Astrocyte (in vitro differentiated cells and primary cell): ENCODE measurements around the gene NIPBL. TPM values are rescaled to one million over a fixed set of nuclear protein-coding genes. Genes with fewer than 3 reads are reported as not detected.

Experiments
- DNase-seq: peaks from one replicate; pipeline ENCODE4 v3.0.0-alpha.2; 2010; ENCODE audit warnings: low read depth
- FAIRE-seq: peaks from 2 replicates; lab custom pipeline; 2011; peaks lifted over from hg19 to GRCh38; lab: Jason Lieb, UNC
- H2AFZ ChIP-seq: 2 replicates; pipeline ENCODE4 v1.6.0; 2012; ENCODE audit warnings: low read depth, low read length, inconsistent platforms
- H3K27ac ChIP-seq: 2 replicates; pipeline ENCODE4 v1.5.1; 2011; ENCODE audit warnings: low read depth, low read length, inconsistent platforms
- H3K27me3 ChIP-seq: 2 replicates; pipeline ENCODE4 v1.6.0; 2011; ENCODE audit warnings: low read length, inconsistent platforms; ENCODE audit not compliant: insufficient read depth
- H3K36me3 ChIP-seq: 2 replicates; pipeline ENCODE4 v1.5.1; 2011; ENCODE audit warnings: low read length, inconsistent platforms; ENCODE audit not compliant: insufficient read depth
- H3K4me1 ChIP-seq: 2 replicates; pipeline ENCODE4 v1.5.1; 2011; ENCODE audit warnings: low read length, inconsistent platforms; ENCODE audit not compliant: insufficient read depth
- H3K4me2 ChIP-seq: 2 replicates; pipeline ENCODE4 v1.6.0; 2012; ENCODE audit warnings: low read length, inconsistent platforms
- H3K4me3 ChIP-seq: 2 replicates; pipeline ENCODE4 v1.5.1; 2011; ENCODE audit warnings: low read depth, mild to moderate bottlenecking, low read length, inconsistent platforms; ENCODE audit not compliant: insufficient read depth
- H3K79me2 ChIP-seq: 2 replicates; pipeline ENCODE4 v1.6.0; 2012; ENCODE audit warnings: mild to moderate bottlenecking, low read length, inconsistent platforms; ENCODE audit not compliant: insufficient read depth
- H3K9ac ChIP-seq: 2 replicates; pipeline ENCODE4 v1.6.0; 2012; ENCODE audit warnings: mild to moderate bottlenecking, low read length, inconsistent platforms
- H3K9me3 ChIP-seq: 2 replicates; pipeline ENCODE4 v1.5.1; 2012; ENCODE audit warnings: low read depth, mild to moderate bottlenecking, low read length, inconsistent platforms; ENCODE audit not compliant: insufficient read depth
- H4K20me1 ChIP-seq: 2 replicates; pipeline ENCODE4 v1.6.0; 2012; ENCODE audit warnings: low read length, inconsistent platforms; ENCODE audit not compliant: insufficient read depth
- H3K27ac Mint-ChIP-seq: one replicate; pipeline ENCODE4 v1.8.0; 2021; ENCODE audit warnings: mild to moderate bottlenecking, mixed read lengths; ENCODE audit not compliant: unreplicated experiment
- H3K27me3 Mint-ChIP-seq: one replicate; pipeline ENCODE4 v1.8.0; 2021; ENCODE audit warnings: low read depth, mixed read lengths; ENCODE audit not compliant: unreplicated experiment
- H3K36me3 Mint-ChIP-seq: one replicate; pipeline ENCODE4 v1.8.0; 2021; ENCODE audit warnings: low read depth, mixed read lengths; ENCODE audit not compliant: unreplicated experiment
- H3K4me1 Mint-ChIP-seq: one replicate; pipeline ENCODE4 v1.8.0; 2021; ENCODE audit warnings: low read depth, mixed read lengths; ENCODE audit not compliant: unreplicated experiment
- H3K4me3 Mint-ChIP-seq: one replicate; pipeline ENCODE4 v1.8.0; 2021; ENCODE audit warnings: mild to moderate bottlenecking, moderate library complexity, mixed read lengths; ENCODE audit not compliant: unreplicated experiment
- H3K9me3 Mint-ChIP-seq: one replicate; pipeline ENCODE4 v1.8.0; 2021; ENCODE audit warnings: mild to moderate bottlenecking, mixed read lengths; ENCODE audit not compliant: unreplicated experiment
- CTCF ChIP-seq: IDR thresholded peaks from 2 replicates; pipeline ENCODE4 v1.5.1; 2011; ENCODE audit warnings: low read depth, mild to moderate bottlenecking, inconsistent platforms, low read length, moderate library complexity; ENCODE audit not compliant: insufficient read depth
- EZH2 ChIP-seq: IDR thresholded peaks from 2 replicates; pipeline ENCODE4 v1.6.1; 2012; ENCODE audit warnings: mild to moderate bottlenecking, low read length, inconsistent platforms; ENCODE audit not compliant: insufficient read depth
- total RNA-seq: library from RNA; stranded (reverse); gene quantifications from 2 replicates; pipeline ENCODE4 v1.2.1, GENCODE V29; 2021

Gene NIPBL
- total RNA-seq, 1 donor from 2014 or later: 45.3 TPM

GRCh38 chr5:36876965-36877666, 547 bp downstream of the NIPBL start:
- no peaks in the 10 kb centered on the region for H3K36me3 Mint-ChIP-seq
- peak overlapping the region; percentile 93 for H3K4me3 ChIP-seq
- peaks cover 9% of the 10 kb centered on the region for H3K4me1 ChIP-seq
- FAIRE-seq: no peak
- H3K27ac Mint-ChIP-seq: peak overlapping the region; percentile 97
- no peak for TF ChIP-seq CTCF
- no peak for TF ChIP-seq EZH2
- H4K20me1 ChIP-seq: peaks cover 66% of the 10 kb centered on the region
- no peaks in the 10 kb centered on the region for H3K27me3 Mint-ChIP-seq
- H3K9me3 ChIP-seq: no peaks in the 10 kb centered on the region
- H3K4me3 Mint-ChIP-seq: peak overlapping the region; percentile 94
- peak overlapping the region; percentile 98 for H3K9ac ChIP-seq
- H3K36me3 ChIP-seq: no peaks in the 10 kb centered on the region
- no peaks in the 10 kb centered on the region for H3K9me3 Mint-ChIP-seq
- no peaks in the 10 kb centered on the region for H3K27me3 ChIP-seq
- H3K27ac ChIP-seq: peak overlapping the region; percentile 93
- H2AFZ ChIP-seq: peak overlapping the region; percentile 66
- H3K79me2 ChIP-seq: peaks cover 96% of the 10 kb centered on the region
- H3K4me2 ChIP-seq: peak overlapping the region; percentile 85
- H3K4me1 Mint-ChIP-seq: peaks cover 18% of the 10 kb centered on the region
- DNase-seq: peak; percentile 59

- peak; percentile 48 for DNase-seq
- H3K36me3 ChIP-seq: no peaks in the 10 kb centered on the region
- Mint-ChIP-seq H3K4me1 (peaks cover 18% of the 10 kb centered on the region), H3K4me3 (peak overlapping the region; percentile 94), H3K27ac (peak overlapping the region; percentile 97), H3K9me3 (no peaks in the 10 kb centered on the region), H3K27me3 (no peaks in the 10 kb centered on the region), H3K36me3 (no peaks in the 10 kb centered on the region)
- no peak for FAIRE-seq
- peaks cover 74% of the 10 kb centered on the region for H4K20me1 ChIP-seq
- H3K4me3 ChIP-seq: peak overlapping the region; percentile 93
- H3K79me2 ChIP-seq: peaks cover 96% of the 10 kb centered on the region
- H3K4me2 ChIP-seq: peak overlapping the region; percentile 85
- TF ChIP-seq EZH2 (no peak), CTCF (no peak)
- H3K4me1 ChIP-seq: peaks cover 9% of the 10 kb centered on the region
- peak overlapping the region; percentile 98 for H3K9ac ChIP-seq
- no peaks in the 10 kb centered on the region for H3K27me3 ChIP-seq
- peak overlapping the region; percentile 66 for H2AFZ ChIP-seq
- H3K27ac ChIP-seq: peak overlapping the region; percentile 93
- H3K9me3 ChIP-seq: no peaks in the 10 kb centered on the region
These were observed 1.3 kb downstream of the NIPBL start for GRCh38 chr5:36877667-36878391.
